D721Med (cell line): ENCODE results near the gene FER.
"Not testable (repeated sequence)": the region's sequence is repeated elsewhere in the genome, so short reads cannot be mapped to it uniquely, and the experiment has no call there.

Source experiments
- DNase-seq: peaks from one replicate; pipeline ENCODE4 v3.0.0; 2011; ENCODE audit warnings: low spot score; ENCODE audit not compliant: insufficient read length
- FAIRE-seq: peaks from 2 replicates; lab custom pipeline; 2011; peaks lifted over from hg19 to GRCh38; lab: Jason Lieb, UNC
- TF ChIP-seq, protein P1 (sequence below): IDR thresholded peaks from 2 replicates; pipeline ENCODE4 v1.5.1; 2012; ENCODE audit warnings: mild to moderate bottlenecking, control low read depth; ENCODE audit not compliant: insufficient read depth; ENCODE audit errors: missing control alignments

Gene FER

GRCh38 chr5:108760512-108760911 lies 12.8 kb downstream of the FER start:
- TF ChIP-seq, protein P1, sequence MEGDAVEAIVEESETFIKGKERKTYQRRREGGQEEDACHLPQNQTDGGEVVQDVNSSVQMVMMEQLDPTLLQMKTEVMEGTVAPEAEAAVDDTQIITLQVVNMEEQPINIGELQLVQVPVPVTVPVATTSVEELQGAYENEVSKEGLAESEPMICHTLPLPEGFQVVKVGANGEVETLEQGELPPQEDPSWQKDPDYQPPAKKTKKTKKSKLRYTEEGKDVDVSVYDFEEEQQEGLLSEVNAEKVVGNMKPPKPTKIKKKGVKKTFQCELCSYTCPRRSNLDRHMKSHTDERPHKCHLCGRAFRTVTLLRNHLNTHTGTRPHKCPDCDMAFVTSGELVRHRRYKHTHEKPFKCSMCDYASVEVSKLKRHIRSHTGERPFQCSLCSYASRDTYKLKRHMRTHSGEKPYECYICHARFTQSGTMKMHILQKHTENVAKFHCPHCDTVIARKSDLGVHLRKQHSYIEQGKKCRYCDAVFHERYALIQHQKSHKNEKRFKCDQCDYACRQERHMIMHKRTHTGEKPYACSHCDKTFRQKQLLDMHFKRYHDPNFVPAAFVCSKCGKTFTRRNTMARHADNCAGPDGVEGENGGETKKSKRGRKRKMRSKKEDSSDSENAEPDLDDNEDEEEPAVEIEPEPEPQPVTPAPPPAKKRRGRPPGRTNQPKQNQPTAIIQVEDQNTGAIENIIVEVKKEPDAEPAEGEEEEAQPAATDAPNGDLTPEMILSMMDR: no peak
- no peak for DNase-seq
- no peak for FAIRE-seq

GRCh38 chr5:108762660-108763059 lies 15.0 kb downstream of the FER start:
- no peak for DNase-seq
- FAIRE-seq: no peak
- TF ChIP-seq, protein P1: no peak

- FAIRE-seq: no peak
- TF ChIP-seq, protein P1: no peak
- no peak for DNase-seq
Measured at GRCh38 chr5:108763222-108763916, 15.7 kb downstream of the FER start.

DNA sequence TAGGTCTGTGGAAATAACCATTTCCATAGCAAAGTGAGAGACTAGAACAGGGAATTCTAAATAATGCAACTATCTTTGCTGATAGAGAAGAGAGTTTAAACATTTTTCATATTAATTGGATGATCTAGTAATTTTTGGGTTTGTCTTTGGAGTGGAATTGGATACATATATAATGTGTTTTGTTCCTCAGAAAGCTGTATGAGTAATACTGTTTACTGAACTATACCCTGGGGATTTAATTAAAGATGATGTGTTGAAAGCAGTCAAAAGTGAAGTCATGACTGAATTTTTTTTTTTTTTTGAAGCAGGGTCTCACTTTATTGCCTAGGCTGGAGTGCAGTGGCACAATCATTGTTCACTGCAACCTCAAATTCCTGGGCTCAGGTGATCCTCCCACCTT lies 17.9 kb downstream of the FER start:
- FAIRE-seq: no peak
- DNase-seq: no peak
- TF ChIP-seq, protein P1: no peak

DNA sequence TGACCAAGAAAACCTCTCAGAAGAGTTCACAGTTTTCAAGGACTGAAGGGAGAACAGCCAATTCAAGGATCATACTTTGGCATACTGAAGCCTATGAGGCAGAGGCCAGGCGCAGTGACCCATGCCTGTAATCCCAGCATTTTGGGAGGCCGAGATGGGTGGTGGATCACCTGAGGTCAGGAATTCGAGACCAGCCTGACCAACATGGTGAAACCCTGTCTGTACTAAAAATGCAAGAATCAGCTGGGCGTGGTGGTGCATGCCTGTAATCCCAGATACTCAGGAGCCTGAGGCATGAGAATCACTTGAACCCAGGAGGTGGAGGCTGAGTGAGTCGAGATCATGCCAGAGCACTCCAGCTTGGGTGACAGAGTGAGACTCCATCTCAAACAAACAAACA lies 19.2 kb downstream of the FER start:
- FAIRE-seq, DNase-seq: not testable (repeated sequence)

- TF ChIP-seq, protein P1: no peak
- no peak for DNase-seq
- FAIRE-seq: no peak
Measured at GRCh38 chr5:108769352-108769751, 21.7 kb downstream of the FER start.

DNA sequence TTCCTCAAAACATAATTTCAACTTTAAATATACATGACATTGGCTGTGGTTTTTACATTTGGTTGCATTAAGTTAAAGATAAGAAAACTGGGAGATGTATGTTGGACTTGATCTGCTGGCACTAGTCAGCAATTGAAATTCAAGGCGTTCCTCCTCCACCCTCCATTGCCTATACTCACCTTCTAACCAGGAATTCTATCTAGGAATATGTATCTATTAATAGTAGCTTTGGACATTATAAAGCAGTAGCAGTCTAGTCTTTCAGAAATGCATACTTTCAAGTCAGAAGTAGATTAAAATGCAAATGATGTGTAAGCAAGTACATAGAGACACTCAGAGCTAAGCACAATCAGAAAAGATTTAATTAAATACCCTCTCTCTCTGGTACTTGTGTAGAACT lies 24.9 kb downstream of the FER start:
- FAIRE-seq: no peak
- TF ChIP-seq, protein P1: no peak

More for the DNA sequence above, 24.9 kb downstream of the FER start:
- DNase-seq: no peak
